DOHH2 (cell line): ENCODE measurements around the gene P3R3URF.

Experiments
- EZH2phosphoT487 ChIP-seq: fragments of 200-600 bp; sonication (generic); IDR thresholded peaks from 2 replicates; pipeline ENCODE4 v1.6.1; 2017; ENCODE audit warnings: borderline replicate concordance, mild to moderate bottlenecking, antibody characterized with exemption, low read length, moderate library complexity, mixed read lengths
- TF ChIP-seq, protein P1 (sequence below): fragments of 200-600 bp; sonication (generic); IDR thresholded peaks from one replicate; pipeline ENCODE4 v1.5.1; 2014; ENCODE audit warnings: antibody characterized with exemption, mild to moderate bottlenecking, low read depth, low read length; ENCODE audit not compliant: poor library complexity, severe bottlenecking

DNA sequence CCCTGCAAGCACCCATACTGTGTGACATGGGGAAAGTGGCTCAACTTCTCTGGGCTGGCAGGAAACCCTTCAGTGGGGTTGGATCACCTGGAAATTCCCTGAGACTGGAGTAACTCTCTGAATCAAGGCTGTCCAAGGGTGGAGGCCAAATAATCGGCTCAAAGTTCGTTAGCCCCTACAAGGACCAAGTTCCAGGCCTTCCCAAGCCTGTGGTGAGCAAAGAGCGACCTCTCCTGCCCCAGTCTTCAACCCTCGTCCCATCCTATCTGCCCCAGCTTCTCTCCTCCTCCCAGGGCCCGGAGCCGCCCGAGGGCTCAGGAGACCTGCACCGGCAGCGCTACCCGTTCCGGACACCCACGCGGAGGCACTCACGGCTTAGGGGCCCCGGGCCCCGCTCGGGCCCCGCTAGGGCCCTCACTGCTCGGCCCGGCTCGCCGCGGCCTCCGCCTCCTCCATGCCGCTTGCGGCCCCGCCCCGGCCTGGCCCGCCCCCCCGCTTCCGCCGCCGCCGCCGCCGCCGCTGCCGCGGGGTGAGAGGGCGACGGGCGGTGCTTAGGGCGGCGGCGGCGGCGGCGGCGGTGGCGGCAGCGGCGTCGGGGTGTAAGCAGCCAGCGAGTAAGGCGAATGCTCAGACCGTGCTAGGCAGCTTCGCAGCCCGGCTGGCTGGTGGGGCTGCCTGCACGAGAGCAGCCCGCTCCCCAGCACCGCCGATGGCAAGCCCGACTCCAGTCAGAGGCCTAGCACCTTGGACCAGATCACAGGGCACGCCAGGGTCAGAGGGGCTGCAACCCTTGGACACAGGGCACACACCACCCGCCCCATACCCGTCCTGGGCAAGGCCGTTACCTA, 21.9 kb upstream of the P3R3URF start, which contains the start of gene POMGNT1:
- TF ChIP-seq, protein P1, sequence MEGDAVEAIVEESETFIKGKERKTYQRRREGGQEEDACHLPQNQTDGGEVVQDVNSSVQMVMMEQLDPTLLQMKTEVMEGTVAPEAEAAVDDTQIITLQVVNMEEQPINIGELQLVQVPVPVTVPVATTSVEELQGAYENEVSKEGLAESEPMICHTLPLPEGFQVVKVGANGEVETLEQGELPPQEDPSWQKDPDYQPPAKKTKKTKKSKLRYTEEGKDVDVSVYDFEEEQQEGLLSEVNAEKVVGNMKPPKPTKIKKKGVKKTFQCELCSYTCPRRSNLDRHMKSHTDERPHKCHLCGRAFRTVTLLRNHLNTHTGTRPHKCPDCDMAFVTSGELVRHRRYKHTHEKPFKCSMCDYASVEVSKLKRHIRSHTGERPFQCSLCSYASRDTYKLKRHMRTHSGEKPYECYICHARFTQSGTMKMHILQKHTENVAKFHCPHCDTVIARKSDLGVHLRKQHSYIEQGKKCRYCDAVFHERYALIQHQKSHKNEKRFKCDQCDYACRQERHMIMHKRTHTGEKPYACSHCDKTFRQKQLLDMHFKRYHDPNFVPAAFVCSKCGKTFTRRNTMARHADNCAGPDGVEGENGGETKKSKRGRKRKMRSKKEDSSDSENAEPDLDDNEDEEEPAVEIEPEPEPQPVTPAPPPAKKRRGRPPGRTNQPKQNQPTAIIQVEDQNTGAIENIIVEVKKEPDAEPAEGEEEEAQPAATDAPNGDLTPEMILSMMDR: no peak
- TF ChIP-seq EZH2phosphoT487: no peak
